ENCODE results near the gene IL22RA1. TPM values are rescaled to one million over a fixed set of nuclear protein-coding genes. Genes with fewer than 3 reads are reported as not detected.

The IL22RA1 gene
- total RNA-seq, 4 donors from 2014 or later, result 16.6 to 36.4 (median 27.8) TPM

DNA sequence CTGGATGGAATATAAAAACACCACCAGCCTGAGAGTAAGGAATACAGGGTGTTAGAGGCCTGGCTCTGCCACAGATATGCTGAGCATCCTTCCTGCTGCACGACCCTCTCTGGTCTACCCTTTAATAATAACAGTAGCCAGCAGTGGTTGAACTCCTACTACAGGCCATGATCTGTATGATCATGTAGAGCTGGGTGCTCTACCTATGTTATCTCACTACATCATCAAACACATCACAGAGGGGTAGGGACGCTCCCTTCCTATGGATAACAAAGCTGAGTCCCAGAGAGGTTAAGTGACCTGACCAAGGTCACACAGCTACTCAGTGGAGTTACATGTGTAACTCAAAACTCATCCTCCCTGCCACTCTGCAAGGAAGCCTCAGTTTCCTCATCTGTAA, 18.0 kb downstream of the IL22RA1 start:
- no peak overlapping the region for H3K27ac ChIP-seq
- no peaks in the 10 kb centered on the region for H3K27me3 ChIP-seq
- no peak overlapping the region for H3K4me3 ChIP-seq
- peaks cover 16% of the 10 kb centered on the region for H3K4me1 ChIP-seq
- no peaks in the 10 kb centered on the region for H3K9me3 ChIP-seq
- DNase-seq (ENCODE audit: low spot score in 2 of 2), result no peak
- H3K36me3 ChIP-seq, result peaks cover 6% of the 10 kb centered on the region
- 81% methylated on average over 2 of the region's 2 CpGs for WGBS
- TF ChIP-seq, protein P1, sequence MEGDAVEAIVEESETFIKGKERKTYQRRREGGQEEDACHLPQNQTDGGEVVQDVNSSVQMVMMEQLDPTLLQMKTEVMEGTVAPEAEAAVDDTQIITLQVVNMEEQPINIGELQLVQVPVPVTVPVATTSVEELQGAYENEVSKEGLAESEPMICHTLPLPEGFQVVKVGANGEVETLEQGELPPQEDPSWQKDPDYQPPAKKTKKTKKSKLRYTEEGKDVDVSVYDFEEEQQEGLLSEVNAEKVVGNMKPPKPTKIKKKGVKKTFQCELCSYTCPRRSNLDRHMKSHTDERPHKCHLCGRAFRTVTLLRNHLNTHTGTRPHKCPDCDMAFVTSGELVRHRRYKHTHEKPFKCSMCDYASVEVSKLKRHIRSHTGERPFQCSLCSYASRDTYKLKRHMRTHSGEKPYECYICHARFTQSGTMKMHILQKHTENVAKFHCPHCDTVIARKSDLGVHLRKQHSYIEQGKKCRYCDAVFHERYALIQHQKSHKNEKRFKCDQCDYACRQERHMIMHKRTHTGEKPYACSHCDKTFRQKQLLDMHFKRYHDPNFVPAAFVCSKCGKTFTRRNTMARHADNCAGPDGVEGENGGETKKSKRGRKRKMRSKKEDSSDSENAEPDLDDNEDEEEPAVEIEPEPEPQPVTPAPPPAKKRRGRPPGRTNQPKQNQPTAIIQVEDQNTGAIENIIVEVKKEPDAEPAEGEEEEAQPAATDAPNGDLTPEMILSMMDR (IDR thresholded peaks at IDR 0.05), result no peak
- TF ChIP-seq POLR2A (IDR thresholded peaks at IDR 0.05) (no peak), EP300 (IDR thresholded peaks at IDR 0.05) (no peak), POLR2AphosphoS5 (IDR thresholded peaks at IDR 0.05) (no peak)

DNA sequence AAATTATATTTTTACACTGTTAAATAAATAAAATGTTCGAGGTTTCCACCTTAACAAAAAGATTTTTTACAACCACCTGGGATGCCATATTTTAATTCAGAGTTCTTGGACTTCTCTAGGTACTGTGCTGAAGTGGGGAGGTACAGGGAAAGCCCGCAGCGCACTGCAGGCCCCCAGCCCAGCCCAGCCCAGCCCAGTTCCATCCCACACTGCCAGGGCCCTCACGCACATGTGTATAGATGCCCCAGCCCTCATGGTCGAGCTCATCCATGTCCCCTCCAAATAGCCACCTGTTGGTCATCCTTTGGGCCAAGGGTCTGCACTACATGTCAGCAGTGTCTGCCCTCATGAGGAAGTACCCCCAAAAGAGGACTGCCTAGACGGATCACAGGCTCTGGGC, 19.3 kb downstream of the IL22RA1 start:
- 84% methylated on average over 6 of the region's 6 CpGs for WGBS
- Histone ChIP-seq H3K36me3 (peaks cover 6% of the 10 kb centered on the region), H3K27me3 (no peaks in the 10 kb centered on the region), H3K9me3 (no peaks in the 10 kb centered on the region), H3K4me1 (peaks cover 30% of the 10 kb centered on the region), H3K4me3 (no peak overlapping the region), H3K27ac (no peak overlapping the region)
- TF ChIP-seq POLR2AphosphoS5 (IDR thresholded peaks at IDR 0.05) (no peak), POLR2A (IDR thresholded peaks at IDR 0.05) (no peak), EP300 (IDR thresholded peaks at IDR 0.05) (no peak)
- TF ChIP-seq, protein P1 (IDR thresholded peaks at IDR 0.05), result no peak
- DNase-seq (ENCODE audit: low spot score in 2 of 2), result no peak

DNA sequence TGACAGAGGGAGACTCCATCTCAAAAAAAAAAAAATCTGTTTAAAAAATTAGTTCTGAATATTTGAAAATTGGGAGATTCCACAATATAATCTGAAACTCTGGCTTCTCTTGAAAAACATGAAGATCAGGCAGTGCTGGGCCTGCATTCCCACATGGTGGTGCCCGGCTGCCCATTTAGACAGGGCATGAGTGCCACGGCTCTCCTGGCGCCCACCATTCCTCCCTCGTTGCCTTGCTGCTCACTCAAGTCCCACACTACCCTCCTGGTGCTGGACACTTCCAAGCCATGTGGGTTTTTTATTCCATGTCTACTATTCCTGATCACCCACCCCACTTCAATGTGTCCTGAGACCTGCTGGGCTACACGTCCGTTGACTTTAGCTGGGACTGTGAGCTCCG, 20.2 kb downstream of the IL22RA1 start:
- TF ChIP-seq, protein P1 (IDR thresholded peaks at IDR 0.05), result no peak
- TF ChIP-seq POLR2A (IDR thresholded peaks at IDR 0.05) (no peak), POLR2AphosphoS5 (IDR thresholded peaks at IDR 0.05) (no peak), EP300 (IDR thresholded peaks at IDR 0.05) (no peak)
- DNase-seq (ENCODE audit: low spot score in 2 of 2), result no peak
- peaks cover 6% of the 10 kb centered on the region for H3K36me3 ChIP-seq
- H3K4me3 ChIP-seq, result no peak overlapping the region
- H3K27me3 ChIP-seq, result no peaks in the 10 kb centered on the region
- no peaks in the 10 kb centered on the region for H3K9me3 ChIP-seq
- no peak overlapping the region for H3K27ac ChIP-seq
- WGBS, result 85% methylated on average over 7 of the region's 7 CpGs
- H3K4me1 ChIP-seq, result peaks cover 38% of the 10 kb centered on the region

DNA sequence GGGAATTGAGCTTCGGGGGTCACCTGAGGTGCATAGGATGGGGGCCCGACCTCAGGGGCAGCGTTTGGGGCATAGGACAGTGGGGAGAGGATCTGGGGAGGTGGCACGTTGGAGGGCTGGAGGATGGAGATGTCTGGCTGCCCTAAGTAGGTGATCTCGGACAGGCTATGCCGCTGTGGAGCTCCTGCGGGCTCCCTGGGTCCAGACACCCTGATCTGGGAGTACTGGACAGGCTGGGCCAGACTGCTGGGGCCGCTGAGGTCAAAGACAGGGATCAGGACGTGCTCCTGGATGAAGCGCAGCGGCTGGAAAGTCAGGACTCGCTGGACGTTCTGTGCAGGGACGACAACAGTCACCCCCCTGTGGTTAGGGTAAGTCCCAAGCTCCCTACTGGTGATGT, 21.5 kb downstream of the IL22RA1 start:
- WGBS, result 84% methylated on average over 14 of the region's 14 CpGs
- no peak overlapping the region for H3K4me3 ChIP-seq
- peaks cover 44% of the 10 kb centered on the region for H3K4me1 ChIP-seq
- no peaks in the 10 kb centered on the region for H3K27me3 ChIP-seq
- TF ChIP-seq, protein P1 (IDR thresholded peaks at IDR 0.05), result no peak
- TF ChIP-seq EP300 (IDR thresholded peaks at IDR 0.05) (no peak), POLR2AphosphoS5 (IDR thresholded peaks at IDR 0.05) (no peak), POLR2A (IDR thresholded peaks at IDR 0.05) (no peak)
- DNase-seq (ENCODE audit: low spot score in 2 of 2), result no peak
- H3K36me3 ChIP-seq, result no peaks in the 10 kb centered on the region
- no peaks in the 10 kb centered on the region for H3K9me3 ChIP-seq
- H3K27ac ChIP-seq, result no peak overlapping the region

DNA sequence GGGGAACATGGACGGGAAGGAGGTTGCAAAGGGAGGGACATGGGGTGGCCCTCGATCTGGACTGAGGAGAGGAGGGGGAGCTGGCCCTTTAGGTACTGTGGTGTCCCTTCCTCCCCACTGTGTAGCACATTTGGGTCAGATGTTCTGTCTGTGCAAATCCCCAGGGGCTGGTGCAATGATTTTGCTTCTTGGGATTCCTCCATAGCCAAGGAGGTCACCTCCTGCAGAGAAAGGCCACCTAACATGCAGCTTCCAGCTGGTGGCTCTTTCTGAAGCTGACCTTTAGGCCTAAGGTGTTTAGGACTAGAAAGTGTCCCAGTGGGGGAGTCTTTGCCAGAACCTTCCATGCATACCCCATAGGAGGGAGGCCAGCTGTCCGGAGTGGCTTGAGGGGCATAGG, 22.0 kb downstream of the IL22RA1 start:
- peaks cover 44% of the 10 kb centered on the region for H3K4me1 ChIP-seq
- H3K9me3 ChIP-seq, result no peaks in the 10 kb centered on the region
- H3K27ac ChIP-seq, result peak overlapping the region; percentile 66
- no peaks in the 10 kb centered on the region for H3K36me3 ChIP-seq
- no peak overlapping the region for H3K4me3 ChIP-seq
- TF ChIP-seq POLR2AphosphoS5 (IDR thresholded peaks at IDR 0.05) (no peak), POLR2A (IDR thresholded peaks at IDR 0.05) (no peak)
- TF ChIP-seq, protein P1 (IDR thresholded peaks at IDR 0.05), result no peak
- 100% methylated on average over 1 of the region's 3 CpGs for WGBS
- no peak for DNase-seq (ENCODE audit: low spot score in 2 of 2)
- no peaks in the 10 kb centered on the region for H3K27me3 ChIP-seq
